ENCODE measurements around the gene HPSE2. TPM values are rescaled to one million over a fixed set of nuclear protein-coding genes. Genes with fewer than 3 reads are reported as not detected.
A peak's percentile ranks its signal among the peaks of the same experiment; 100 is the strongest.

Gene HPSE2
- total and polyA plus RNA-seq, 12 donors: 0.04 to 0.24 (median 0.13) TPM; not detected in 6

DNA sequence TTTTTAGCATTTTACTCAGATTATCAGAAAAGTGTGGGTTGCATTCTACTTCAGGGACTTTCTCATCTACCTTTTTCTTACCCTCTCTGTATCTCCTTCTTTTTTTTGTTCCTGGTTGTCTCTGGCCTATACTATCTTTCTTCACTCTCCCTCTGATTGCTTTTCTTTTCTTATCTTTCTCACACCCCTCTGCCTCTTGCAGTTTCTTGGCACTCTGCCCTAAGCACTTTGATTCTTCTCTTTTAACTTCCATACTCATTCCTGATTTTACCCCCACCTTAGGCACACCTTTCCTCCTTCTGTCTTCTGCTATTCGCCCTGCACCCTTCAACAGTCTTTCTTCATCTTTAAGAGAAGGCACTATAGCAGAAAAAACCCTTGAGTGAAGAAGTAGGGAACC lies 696.1 kb downstream of the HPSE2 start:
- DNase-seq (no peak), ATAC-seq (no peak)
- TF ChIP-seq, protein P1, sequence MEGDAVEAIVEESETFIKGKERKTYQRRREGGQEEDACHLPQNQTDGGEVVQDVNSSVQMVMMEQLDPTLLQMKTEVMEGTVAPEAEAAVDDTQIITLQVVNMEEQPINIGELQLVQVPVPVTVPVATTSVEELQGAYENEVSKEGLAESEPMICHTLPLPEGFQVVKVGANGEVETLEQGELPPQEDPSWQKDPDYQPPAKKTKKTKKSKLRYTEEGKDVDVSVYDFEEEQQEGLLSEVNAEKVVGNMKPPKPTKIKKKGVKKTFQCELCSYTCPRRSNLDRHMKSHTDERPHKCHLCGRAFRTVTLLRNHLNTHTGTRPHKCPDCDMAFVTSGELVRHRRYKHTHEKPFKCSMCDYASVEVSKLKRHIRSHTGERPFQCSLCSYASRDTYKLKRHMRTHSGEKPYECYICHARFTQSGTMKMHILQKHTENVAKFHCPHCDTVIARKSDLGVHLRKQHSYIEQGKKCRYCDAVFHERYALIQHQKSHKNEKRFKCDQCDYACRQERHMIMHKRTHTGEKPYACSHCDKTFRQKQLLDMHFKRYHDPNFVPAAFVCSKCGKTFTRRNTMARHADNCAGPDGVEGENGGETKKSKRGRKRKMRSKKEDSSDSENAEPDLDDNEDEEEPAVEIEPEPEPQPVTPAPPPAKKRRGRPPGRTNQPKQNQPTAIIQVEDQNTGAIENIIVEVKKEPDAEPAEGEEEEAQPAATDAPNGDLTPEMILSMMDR (IDR thresholded peaks at IDR 0.05): no peak
- H3K27me3 ChIP-seq: no peaks in the 10 kb centered on the region
- no peaks in the 10 kb centered on the region for H3K36me3 ChIP-seq
- WGBS, 2 donors: 80 to 88% methylated on average over 1 of the region's 1 CpG
- H3K4me1 ChIP-seq: peaks cover 0 to 4% (median 0%) of the 10 kb centered on the region in 9 donors
- H3K4me3 ChIP-seq: no peak overlapping the region
- no peaks in the 10 kb centered on the region for H3K9me3 ChIP-seq
- no peak overlapping the region for H3K27ac ChIP-seq
- intact Hi-C loops (cut with DNase I): no loop called here

DNA sequence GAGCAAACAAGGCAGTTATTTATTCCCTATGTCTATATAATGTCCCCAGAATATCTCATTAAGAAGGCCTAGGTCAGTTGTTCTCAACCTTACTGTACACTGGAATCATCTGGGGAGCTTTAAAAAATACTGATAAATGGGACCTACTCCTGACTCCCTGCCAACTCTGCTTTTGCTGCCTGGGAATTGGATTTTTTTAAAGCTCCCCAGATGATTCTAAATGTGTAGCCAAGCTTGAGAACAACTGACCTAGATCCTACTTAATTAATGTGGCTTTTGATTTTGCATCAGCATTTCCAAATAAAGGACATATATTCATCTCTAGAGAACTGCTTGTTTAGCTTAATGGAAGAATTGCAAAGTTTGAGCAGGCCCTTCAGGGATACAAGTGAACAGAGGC lies 697.2 kb downstream of the HPSE2 start:
- H3K27me3 ChIP-seq: no peaks in the 10 kb centered on the region
- no peak overlapping the region for H3K27ac ChIP-seq
- intact Hi-C loops (cut with DNase I): no loop called here
- H3K36me3 ChIP-seq: no peaks in the 10 kb centered on the region
- no peaks in the 10 kb centered on the region for H3K9me3 ChIP-seq
- no peak for DNase-seq
- no peak overlapping the region for H3K4me3 ChIP-seq
- H3K4me1 ChIP-seq: peaks cover 0 to 4% (median 0%) of the 10 kb centered on the region in 9 donors
- TF ChIP-seq, protein P1 (IDR thresholded peaks at IDR 0.05): no peak
- ATAC-seq: peak in 2 of 8 donors; percentile 27 to 28

DNA sequence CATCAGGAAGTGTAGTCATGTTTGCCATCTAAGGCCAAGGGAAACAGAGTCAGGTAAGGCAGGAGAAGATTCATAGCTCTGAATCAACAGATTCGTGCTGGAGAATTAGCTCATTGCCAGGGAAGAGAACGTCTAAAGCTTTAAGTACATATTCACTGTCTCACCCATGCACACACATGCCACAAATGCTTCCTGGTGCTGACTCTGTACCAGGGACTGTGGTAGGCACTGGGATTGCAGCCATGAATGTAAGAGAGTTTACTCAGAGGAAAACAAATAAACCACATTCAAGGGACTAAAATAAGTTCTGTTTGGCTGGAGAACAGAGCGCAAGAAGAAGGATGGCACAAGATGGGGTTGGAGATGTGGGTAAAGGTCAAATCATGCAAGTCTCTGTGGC lies 699.1 kb downstream of the HPSE2 start:
- peaks cover 0 to 1% (median 0%) of the 10 kb centered on the region in 7 donors for H3K27me3 ChIP-seq
- ATAC-seq: no peak
- DNase-seq: no peak
- H3K4me3 ChIP-seq: no peak overlapping the region
- no peaks in the 10 kb centered on the region for H3K36me3 ChIP-seq
- no peaks in the 10 kb centered on the region for H3K9me3 ChIP-seq
- WGBS, 2 donors: 65 to 68% methylated on average over 3 of the region's 3 CpGs
- intact Hi-C loops (cut with DNase I): no loop called here
- no peak overlapping the region for H3K27ac ChIP-seq
- peaks cover 0 to 4% (median 0%) of the 10 kb centered on the region in 9 donors for H3K4me1 ChIP-seq
- TF ChIP-seq, protein P1 (IDR thresholded peaks at IDR 0.05): no peak

DNA sequence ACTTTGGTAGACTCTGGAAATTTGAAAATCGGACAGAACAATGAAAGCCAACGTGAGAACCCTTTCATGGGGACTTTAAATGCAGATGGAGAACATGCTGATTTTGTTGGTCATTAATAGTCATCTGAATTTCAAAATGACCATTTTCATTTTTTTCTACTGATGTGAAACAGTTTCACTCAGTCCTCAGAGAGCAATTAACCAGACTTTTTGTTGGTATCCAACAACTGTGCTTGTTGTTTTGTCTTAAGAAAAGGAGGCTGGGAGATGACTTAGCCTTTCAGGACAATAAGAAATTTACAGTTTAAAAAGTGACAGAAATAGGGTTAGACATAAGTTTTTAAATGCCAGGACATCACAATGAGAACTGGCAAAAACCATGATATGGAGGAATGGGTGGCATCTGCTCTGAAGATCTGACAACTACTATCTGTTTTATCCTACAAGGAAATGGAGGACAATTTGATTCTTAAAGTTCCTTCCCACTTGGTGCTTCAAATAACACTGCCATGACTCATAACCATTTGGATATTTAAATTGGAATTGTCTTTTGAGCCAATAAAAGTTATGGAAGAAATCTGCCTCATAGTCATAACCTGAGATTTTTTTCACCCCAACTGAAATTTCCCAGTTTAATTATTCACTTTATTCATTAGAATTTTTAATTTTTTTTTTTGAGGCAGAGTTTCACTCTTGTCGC lies 701.8 kb downstream of the HPSE2 start:
- peaks cover 0 to 6% (median 0%) of the 10 kb centered on the region in 7 donors for H3K27me3 ChIP-seq
- TF ChIP-seq, protein P1 (IDR thresholded peaks at IDR 0.05): no peak
- WGBS, 2 donors: 84 to 95% methylated on average over 3 of the region's 3 CpGs
- no peak for DNase-seq
- no peak overlapping the region for H3K4me3 ChIP-seq
- ATAC-seq: no peak
- peaks cover 0 to 3% (median 0%) of the 10 kb centered on the region in 9 donors for H3K4me1 ChIP-seq
- no peaks in the 10 kb centered on the region for H3K9me3 ChIP-seq
- intact Hi-C loops (cut with DNase I): no loop called here
- H3K36me3 ChIP-seq: no peaks in the 10 kb centered on the region
- H3K27ac ChIP-seq: no peak overlapping the region

Measured in heart right ventricle (tissue), 16 donors.